ENCODE measurements around the gene CERS6.

DNA sequence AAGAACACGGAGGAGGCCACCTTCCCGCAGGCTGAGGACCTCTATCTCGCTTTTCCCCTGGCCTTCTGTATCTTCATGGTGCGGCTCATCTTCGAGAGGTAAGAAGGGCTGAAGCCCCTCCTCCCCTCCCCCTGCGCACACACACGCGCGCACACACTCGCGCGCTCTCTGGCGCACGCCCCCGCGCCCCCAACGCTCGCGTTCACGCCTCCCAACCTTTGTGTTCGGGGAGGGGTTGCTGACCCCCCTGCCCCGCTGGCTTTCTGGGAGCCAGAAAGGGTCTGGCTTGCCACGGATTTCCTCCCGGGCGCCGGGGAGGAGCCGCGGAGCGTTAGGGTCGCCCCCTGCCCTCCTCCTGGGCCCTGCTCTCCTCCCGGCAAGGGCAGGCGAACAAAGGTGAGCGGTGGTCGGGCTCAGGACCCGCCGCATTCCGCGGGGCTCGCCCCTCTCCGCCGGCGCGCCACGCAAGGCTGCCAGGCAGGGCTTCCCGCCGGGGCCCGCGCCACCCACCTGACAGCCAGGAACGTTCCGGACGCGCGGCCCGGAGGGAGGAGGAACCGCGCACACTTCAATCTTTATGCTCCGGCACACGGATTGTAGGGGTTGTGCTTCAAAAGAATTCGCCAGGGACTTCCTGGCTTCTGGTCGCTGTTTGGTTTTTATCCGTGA, 583 bp downstream of the CERS6 start:
- TF ChIP-seq, protein P1, sequence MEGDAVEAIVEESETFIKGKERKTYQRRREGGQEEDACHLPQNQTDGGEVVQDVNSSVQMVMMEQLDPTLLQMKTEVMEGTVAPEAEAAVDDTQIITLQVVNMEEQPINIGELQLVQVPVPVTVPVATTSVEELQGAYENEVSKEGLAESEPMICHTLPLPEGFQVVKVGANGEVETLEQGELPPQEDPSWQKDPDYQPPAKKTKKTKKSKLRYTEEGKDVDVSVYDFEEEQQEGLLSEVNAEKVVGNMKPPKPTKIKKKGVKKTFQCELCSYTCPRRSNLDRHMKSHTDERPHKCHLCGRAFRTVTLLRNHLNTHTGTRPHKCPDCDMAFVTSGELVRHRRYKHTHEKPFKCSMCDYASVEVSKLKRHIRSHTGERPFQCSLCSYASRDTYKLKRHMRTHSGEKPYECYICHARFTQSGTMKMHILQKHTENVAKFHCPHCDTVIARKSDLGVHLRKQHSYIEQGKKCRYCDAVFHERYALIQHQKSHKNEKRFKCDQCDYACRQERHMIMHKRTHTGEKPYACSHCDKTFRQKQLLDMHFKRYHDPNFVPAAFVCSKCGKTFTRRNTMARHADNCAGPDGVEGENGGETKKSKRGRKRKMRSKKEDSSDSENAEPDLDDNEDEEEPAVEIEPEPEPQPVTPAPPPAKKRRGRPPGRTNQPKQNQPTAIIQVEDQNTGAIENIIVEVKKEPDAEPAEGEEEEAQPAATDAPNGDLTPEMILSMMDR (IDR thresholded peaks at IDR 0.05) = no peak
- TF ChIP-seq POLR2A (IDR thresholded peaks at IDR 0.05) = no peak

Measured in body of pancreas (tissue), 4 donors.